Right renal pelvis (tissue), 4 donors: ENCODE measurements around the gene CSRP3. TPM values are rescaled to one million over a fixed set of nuclear protein-coding genes. Genes with fewer than 3 reads are reported as not detected.

ENCODE experiments used
- DNase-seq, 4 donors: peaks; one replicate each; pipeline ENCODE4 v3.0.0-alpha.2; 2013; ENCODE audit warnings: low read depth in 4 of 4, low spot score in 3 of 4, missing footprints in 1 of 4
- polyA plus RNA-seq, 4 donors: library from polyadenylated mRNA; unstranded; fragments of 120-200 nt; gene quantifications; one replicate each; pipeline ENCODE4 v1.2.1, GENCODE V29; 2013; ENCODE audit not compliant: insufficient read length in 4 of 4

Gene CSRP3
- under 1 TPM in 1 of 4 donors, not detected in 3; 0.27 TPM for polyA plus RNA-seq

DNA sequence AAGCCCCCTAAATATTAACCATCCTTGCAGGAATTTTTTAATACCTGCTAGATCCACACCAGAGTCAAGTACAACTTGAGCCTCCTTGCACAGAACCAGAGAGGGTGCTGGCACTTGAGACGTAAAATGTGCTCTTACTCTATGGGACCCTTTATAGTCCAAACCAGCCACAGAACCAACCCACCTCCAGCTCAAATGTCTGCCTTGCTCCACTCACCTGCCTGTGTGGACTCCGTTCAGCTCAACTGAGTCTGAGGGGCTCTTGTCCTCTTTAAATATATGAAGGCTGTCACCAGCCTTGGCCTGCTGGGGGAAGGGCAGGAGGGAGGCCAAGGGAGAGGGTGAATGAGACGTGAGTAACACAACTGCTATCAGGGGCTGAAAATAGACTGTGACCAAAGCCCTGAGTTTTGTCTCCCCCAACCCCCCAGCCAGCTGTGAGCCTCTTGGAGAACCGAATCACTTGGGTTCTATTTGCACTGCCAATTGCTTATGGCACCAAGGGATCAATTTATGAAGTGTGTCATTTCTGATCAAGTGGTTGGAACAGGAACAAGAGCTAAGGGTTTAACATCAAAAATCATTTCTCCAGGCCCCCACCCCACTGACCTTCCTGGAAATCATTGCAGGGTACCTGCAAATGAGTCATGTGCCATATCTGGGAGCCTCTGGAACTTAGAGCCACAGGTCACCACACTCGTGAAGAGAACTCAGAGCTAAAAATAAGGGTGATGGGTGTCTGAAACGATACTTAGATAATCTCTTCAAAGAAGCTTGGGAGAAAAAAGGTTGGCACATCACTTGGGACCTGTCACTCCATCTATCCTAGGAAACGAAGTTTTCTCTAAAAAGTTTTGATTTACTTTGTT, at the start of gene CSRP3:
TSS of gene CSRP3 (minus strand) at position 247 of the 869 bp plus-strand sequence. CDS start 9,535 bp downstream, outside the sequence.
- DNase-seq = no peak

DNA sequence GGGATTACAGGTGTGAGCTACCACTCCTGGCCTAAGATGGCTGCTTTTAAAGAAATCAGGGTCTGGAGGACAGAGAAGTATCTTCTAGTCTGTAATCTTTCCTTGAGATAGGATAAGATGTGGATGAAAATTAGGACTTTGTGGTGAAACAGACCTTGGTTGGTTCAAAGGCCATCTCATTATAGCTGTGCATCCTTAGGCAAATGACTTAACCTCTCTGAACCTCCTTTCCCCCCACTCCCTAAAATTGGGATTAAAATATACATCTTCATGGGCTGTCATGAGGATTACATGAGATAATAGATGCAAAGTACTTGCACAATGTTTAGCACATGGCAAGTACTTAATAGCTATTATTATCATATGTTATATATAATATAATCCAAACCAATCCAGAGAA, 49.8 kb upstream of the CSRP3 start:
- DNase-seq = no peak

DNA sequence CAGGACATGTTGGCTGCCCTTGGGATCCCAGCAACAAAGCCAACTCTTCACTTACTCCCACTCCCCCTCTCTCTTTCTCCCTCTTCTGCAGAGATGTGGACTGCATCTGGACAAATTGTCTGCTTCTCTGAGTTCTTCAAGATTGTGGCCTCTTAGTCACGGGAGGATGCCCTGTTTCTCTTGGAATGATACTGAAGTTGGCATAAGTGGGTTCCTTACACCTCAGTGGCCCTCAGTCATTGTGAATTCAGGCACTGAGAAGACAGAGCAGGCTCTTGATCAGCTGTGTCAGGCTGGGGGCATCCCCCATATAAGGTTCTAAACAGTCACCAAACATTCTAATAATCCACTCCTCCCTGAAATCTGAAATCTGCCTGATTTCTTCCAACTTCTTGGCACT, 45.0 kb upstream of the CSRP3 start:
- DNase-seq = no peak

DNA sequence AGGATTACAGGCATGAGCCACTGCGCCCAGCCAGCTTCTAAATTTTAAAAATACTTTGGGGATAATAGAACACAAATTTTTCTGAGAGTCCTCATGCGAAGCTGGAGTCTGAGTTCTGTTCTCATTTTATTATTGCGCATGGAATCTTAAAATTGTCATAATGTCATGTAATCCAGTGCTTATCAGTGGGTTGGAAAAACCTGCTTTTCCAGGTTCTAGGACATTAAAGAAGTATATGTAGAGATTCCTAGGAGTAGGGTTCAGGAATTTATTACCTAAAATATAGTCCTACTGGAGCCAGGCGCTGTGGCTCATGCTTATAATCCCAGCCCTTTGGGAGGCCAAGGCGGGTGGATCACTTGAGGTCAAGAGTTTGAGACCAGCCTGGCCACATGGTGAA, 43.6 kb upstream of the CSRP3 start:
- DNase-seq = no peak

DNA sequence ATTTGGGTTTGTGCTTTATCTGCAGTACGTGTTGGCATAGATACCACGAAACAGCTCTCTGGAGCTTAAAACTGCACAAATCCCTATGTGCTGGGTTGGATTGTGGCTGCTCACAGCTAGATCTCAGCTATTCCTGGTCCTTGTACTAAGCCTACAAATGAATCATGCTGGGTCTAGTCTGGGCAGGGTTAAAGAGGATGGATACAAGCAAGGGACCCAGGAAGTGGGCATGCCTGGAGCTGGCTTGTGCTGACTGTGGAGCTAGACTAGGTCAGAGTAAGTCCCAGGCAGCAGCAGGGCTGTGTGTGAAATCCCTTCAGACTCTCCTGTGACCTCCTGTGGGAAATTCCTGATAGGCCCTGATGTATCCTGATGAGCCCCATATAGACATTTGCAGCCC, 42.8 kb upstream of the CSRP3 start:
- DNase-seq = no peak

DNA sequence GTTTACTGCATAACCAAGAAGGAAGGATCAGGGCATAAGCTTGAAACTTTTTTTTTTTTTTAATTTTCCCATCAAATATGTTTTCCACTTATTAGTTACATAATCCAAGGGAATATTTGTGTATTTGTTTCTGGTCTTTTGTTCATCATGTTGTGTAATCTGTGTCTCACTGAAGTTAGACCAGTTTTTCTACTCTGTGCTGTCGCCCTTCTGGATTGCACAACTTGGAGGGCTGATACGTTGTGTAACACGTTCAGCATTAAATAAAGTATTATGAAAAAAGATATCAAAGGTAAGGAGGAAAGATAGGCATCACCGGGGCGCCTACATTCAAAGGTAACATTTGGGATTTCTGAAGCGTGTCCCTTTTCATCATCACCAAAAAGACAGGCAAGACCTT, 42.3 kb upstream of the CSRP3 start:
- no peak for DNase-seq

DNA sequence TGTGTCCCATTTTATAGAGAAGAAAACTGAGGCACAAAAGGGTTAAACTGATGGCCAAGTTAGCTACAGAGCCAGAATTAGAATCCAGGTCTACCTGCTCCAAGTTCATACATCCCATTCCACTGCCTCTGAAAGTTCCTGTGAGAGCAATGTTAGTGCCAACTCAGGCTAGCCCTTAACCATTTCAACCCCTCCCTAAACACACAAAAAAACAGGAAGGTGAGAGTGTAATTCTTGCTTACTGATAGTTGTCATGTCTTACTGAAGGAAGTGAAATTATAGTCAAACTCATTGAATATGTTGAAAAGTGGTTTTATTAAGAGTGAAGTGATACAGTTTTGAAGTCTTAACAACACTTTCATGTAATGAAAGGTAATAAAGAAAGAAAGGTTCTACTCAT, 41.8 kb upstream of the CSRP3 start:
- no peak for DNase-seq

DNA sequence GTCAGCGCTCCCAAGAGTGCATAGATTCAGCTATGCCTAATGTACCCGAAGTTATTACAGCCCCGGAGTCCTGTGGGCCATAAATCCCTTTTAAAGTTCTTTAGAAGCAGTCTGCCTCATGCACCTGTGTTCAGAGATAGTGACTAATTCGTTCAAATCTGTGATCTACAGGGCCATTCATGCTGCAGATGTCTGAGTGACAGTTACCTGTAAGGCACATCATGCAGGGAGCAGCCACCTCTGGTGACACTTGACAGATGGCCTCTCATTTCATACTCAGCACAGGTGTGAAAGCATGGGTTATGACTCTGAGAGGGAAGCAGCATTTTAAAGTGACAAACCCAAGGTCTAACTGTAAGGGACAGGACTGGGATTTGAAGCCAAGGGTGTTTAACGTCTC, 41.4 kb upstream of the CSRP3 start:
- DNase-seq = no peak

DNA sequence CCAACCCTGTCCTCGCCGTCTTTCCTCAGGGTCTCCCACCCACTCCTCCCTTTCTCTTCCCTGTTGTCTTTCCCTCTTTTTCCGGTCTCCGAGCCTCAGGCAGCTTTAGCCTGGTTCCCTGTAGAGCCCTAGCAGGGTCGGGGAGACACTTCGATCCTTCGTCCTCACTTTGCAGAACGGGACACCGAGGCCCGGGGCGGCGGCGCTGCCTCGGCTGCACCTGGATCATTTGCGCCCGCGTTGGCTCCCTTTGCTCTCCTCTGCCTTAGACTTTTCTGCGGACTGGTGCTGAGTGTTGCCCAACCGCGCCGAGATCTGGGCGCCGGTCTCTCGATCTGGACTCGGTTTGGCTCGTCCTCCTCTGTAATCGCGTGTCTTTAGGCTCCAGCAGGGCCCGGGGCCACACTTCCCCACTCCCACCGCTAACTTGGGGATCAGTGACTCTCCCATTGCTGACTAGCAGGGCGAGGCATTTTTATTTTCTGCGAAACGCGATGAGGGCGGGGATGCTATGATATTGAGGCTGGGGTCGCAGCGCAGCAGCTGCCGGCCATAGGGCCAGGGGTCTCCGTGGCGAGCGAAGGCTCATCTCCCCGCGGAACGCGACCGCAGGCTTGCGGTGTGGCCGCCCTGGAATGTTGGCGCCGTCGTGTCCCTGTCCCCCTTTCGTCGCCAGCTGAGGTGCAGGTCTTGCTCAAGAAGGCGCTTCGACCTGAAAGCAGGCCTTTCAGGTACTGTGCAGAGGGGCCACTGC, 40.6 kb upstream of the CSRP3 start:
- DNase-seq = no peak

DNA sequence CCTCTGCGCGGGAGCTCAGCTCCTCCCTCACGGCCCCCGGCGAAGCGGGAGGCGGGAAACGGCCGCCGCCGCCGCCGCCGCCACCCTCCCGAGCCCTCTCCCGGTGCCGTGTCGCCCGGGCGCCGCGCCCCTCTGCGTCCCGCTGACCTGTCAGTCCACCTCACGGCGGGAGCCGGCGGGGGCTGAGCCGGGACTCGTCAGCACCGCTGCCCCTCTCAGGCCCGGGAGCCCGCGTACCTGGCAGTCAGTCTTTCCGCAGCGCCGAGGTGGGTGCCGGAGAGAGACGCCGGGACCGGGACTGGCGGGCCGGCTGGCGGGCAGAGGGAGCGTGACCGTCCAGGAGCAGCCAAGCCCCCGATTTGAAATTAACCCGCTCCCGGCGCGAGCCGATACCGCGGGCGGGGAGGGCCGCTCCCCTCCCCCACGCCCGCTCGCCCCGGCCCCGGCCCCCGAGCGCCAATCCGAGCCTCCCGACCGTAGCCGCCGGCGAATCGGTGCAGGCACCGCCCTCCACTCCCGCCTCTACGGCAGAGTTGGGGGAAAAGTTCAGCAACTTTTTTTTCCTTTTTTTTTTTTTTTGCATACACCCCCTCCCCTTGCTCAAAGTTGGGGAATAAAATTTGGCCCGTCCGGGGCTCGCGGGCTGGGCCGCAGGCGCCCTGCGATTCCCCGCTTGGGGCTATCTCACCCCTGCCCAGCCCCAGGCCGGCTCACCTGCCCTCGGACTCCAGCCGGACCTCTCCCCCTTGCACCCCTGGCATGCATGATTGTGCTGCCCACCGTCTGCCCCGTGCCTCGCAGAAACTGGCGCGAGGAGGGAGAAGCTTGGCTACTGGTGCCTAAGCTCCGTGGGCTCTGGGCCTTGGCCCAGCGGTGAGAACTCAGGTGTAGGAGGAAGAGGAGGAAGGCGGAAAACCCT, 39.7 kb upstream of the CSRP3 start:
- no peak for DNase-seq

DNA sequence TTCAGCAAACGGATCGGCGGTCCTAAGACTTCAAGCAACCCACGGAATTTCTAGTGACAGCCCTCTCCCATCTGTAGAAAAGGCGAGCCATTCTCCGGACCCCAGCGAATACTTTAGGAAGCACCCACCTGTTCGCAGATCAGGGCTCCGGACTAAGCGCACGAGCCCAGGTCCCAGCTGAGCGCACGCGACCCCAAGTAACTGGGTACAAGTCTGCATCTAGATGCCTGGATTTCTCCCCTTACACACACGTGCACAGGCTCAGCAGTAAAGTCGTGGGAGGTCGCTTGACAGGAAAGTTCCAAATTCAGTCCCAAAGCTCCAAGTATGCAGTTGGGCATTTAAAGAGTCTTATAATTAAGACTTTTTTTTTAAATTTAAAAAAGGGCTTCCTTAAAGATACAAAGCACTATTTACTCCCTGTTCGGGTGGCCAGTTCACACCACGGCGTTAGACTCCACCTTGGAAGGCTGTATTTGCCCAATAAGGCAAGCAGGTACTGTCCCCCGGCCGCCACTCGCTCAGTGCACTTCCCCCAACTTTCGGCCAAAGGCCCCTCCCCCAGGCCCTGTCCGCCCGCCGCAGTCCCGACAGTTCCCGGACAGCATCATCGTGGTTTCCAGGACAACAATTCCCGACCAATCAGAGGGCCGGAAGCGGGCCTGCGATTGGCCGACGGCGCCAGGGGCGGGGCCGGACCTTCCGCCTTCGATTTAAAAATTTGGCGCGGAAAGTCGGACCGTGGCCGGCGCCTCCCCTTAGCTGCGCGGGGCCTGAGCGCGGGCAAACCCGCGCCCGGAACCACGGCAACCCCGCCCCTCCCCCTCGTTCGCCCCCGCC, 38.9 kb upstream of the CSRP3 start, which contains the start of gene E2F8:
TSS of gene E2F8 (minus strand) at position 526 of the 840 bp plus-strand sequence. CDS start 824 bp downstream, outside the sequence.
- peak; percentile 87 to 91 (median 90) for DNase-seq

DNA sequence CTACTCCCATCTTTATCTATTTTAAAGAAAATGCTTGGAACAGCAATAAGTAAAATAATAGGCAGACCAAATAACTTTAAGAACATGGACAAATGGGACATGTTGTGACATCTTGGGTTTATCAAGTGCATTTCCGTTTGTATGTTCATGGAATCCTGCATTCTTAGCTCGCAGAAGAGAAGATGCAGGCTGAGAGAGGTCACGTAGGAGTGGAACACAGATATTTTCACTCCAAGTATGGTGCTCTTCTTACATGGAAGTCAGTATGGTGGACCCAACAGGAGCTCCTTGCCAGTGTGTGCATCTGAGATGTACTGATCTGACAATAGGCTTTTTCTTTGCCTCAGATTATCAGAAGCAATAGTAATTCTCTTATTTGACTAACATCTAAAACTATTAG, 37.3 kb upstream of the CSRP3 start:
- no peak for DNase-seq

DNA sequence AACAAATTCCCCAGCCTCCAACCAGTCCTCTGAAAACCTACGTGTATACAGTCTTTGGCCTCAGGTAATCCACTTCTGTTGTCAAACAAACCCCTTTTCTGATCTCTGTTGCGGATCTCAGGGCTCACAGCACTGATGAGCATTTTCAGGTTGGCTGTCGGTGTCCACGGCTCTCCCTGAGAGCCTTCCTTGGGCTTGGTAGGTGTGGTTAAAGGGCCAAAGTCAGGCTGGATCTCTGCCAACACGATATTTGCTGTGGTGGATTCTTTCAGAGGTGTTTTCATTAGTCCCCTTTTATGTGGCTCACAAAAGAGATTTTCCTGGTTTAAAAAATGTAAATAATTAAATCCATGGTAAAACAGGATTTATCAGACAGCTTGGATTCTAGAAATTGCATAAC, 36.0 kb upstream of the CSRP3 start:
- DNase-seq = no peak

DNA sequence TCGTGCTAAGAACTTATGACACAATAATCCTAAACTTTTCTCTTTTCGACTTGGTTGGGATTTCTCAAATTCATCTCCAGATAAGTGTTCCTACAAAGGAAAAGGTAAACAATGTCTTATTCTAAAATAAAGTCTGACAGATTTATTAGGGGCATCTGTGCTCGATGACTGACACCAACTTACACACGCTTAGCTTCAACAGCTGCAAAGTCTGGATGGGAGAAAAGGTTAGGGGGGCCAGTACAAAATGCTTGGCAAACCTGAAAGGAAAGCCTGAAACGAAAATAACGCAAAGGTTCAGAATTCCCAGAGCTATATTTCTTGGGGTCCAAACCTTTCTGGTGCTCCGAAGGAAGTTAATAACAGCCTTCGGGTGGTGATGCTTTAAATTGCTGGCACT, 35.6 kb upstream of the CSRP3 start:
- DNase-seq = no peak

DNA sequence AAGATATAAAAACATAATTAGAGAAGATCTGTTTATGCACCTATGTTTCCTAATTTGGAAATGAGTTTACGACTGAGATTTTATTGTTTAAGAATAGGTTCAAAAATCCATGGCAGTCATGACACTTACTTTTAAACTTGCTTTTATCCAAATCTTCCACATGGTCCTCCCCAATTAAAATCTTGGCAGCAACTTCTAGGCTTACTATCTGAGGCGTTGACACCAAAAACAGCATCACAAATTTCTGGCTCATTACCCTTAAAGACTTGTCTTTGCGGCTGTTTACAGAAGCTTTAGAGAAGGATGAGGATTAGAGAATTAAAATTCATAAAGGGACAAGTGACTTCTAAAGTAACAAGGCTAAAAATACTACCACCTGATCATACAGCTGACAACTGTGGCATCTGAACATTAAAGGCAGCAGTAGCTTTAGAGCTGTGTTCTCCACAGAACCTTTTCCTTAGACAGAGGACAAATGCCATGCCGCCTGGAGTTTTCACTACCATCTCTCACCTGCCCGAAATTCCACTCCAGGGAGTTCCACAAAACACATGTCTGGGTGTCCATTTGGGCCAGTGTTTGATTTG, 32.5 kb upstream of the CSRP3 start:
- DNase-seq = no peak

DNA sequence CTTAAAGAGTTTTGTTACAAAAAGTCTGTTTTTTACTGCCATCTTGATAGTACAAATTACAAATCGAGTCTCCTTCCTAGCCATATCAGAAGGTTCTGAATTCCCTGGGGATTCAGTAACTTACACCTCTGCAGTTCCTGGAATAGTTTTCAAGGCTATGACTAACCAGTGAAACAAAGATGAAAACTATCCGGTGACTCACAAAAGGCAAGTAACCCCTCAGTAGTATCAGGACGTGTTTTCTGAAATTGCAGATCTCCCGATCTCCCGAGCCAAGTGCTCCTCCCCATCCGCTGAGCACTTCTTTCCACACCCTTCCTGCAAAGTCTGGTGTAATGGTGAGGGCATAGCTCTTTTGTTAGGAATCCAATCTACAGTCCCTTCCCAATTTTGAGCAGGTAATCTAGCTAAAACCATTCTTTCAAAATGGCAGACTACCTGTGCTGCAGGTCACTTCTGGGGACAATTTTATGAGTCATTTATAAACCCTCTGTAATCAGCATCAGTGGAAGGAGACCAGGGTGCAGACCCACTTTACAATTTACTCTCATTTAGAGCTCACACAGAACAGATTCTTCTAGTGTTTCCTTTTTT, 31.2 kb upstream of the CSRP3 start:
- DNase-seq = no peak

DNA sequence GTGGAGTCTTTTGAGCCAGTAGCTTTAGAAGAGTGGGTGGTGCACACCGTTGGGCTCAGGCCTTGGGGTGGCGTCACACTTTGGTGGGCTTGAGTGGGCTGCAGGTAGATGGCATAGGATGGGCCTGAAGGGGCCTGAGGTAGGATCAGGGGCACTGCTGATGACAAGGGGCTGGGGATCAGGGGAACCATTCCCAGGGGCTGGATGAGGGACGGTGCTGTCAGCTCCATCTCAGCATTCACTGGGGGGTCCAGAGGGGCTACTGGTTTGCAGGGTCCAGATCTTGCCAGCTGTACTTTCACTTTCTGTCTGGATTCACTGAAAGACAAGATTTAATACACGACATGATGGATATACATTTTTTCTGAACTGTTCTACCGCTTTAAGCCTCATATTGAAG, 27.9 kb upstream of the CSRP3 start:
- no peak for DNase-seq

DNA sequence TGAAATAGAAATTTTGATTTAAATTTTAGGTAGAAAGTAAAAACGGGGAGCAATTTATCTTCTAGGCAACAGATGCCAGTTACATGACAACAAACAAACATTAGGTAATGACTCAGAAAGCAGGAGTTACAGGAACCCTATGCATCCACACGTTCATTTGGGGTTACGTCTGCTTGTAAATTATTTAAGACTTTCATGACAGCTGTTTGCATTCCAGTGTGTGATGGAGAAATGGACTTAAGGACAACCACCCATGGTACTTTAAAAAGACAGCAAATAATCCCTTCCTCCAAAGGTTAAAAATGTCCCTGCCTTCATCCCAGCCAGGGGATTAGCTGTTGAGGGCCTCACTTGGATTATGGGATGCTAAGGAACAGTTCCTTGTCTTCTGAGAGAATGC, 27.2 kb upstream of the CSRP3 start:
- DNase-seq = no peak
